ENCODE results near the gene PAX7. TPM values are rescaled to one million over a fixed set of nuclear protein-coding genes. Genes with fewer than 3 reads are reported as not detected.

PAX7 gene
- total and polyA plus RNA-seq, 9 donors: not detected

- H3K36me3 ChIP-seq: no peaks in the 10 kb centered on the region
- TF ChIP-seq POLR2A (IDR thresholded peaks at IDR 0.05) (no peak), EP300 (IDR thresholded peaks at IDR 0.05) (no peak), CTCF (IDR thresholded peaks at IDR 0.05) (no peak)
- 49 to 56% (median 49%) methylated on average over 6 of the region's 6 CpGs for WGBS, 3 donors
- H3K27ac ChIP-seq: no peak overlapping the region
- H3K9me3 ChIP-seq: no peaks in the 10 kb centered on the region
- H3K4me1 ChIP-seq (ENCODE audit: insufficient read depth): no peaks in the 10 kb centered on the region
- DNase-seq: no peak
- H3K4me3 ChIP-seq: no peak overlapping the region
- intact Hi-C loops (cut with DNase I): no loop called here
- no peaks in the 10 kb centered on the region for H3K27me3 ChIP-seq
Observed at GRCh38 chr1:18736958-18737357, 106.3 kb downstream of the PAX7 start.

- H3K27me3 ChIP-seq: no peaks in the 10 kb centered on the region
- H3K36me3 ChIP-seq: no peaks in the 10 kb centered on the region
- intact Hi-C loops (cut with DNase I): no loop called here
- TF ChIP-seq CTCF (IDR thresholded peaks at IDR 0.05): no peak
- no peak for TF ChIP-seq EP300 (IDR thresholded peaks at IDR 0.05)
- H3K4me1 ChIP-seq (ENCODE audit: insufficient read depth): no peaks in the 10 kb centered on the region
- H3K27ac ChIP-seq: no peak overlapping the region
- 46 to 48% (median 46%) methylated on average over 11 of the region's 11 CpGs for WGBS, 3 donors
- H3K4me3 ChIP-seq: no peak overlapping the region
- H3K9me3 ChIP-seq: no peaks in the 10 kb centered on the region
- no peak for DNase-seq
Observed at GRCh38 chr1:18738126-18738525, 107.5 kb downstream of the PAX7 start.

- Histone ChIP-seq H3K27ac (no peak overlapping the region), H3K27me3 (no peaks in the 10 kb centered on the region), H3K36me3 (no peaks in the 10 kb centered on the region), H3K9me3 (no peaks in the 10 kb centered on the region), H3K4me3 (no peak overlapping the region), H3K4me1 (ENCODE audit: insufficient read depth) (no peaks in the 10 kb centered on the region)
- TF ChIP-seq EP300 (IDR thresholded peaks at IDR 0.05) (no peak), CTCF (IDR thresholded peaks at IDR 0.05) (no peak), POLR2A (IDR thresholded peaks at IDR 0.05) (no peak)
- WGBS, 3 donors: 80 to 83% (median 82%) methylated on average over 3 of the region's 3 CpGs
- DNase-seq: no peak
- intact Hi-C loops (cut with DNase I): no loop called here
Observed at GRCh38 chr1:18738617-18739016, 108.0 kb downstream of the PAX7 start.

- no peaks in the 10 kb centered on the region for H3K27me3 ChIP-seq
Observed at GRCh38 chr1:18739408-18739807, 108.8 kb downstream of the PAX7 start.

More at GRCh38 chr1:18739408-18739807, 108.8 kb downstream of the PAX7 start:
- H3K4me3 ChIP-seq: no peak overlapping the region
- TF ChIP-seq POLR2A (IDR thresholded peaks at IDR 0.05) (no peak), EP300 (IDR thresholded peaks at IDR 0.05) (no peak), CTCF (IDR thresholded peaks at IDR 0.05) (no peak)
- no peaks in the 10 kb centered on the region for H3K4me1 ChIP-seq (ENCODE audit: insufficient read depth)
- H3K36me3 ChIP-seq: no peaks in the 10 kb centered on the region
- WGBS, 3 donors: 54 to 60% (median 58%) methylated on average over 6 of the region's 6 CpGs
- H3K9me3 ChIP-seq: no peaks in the 10 kb centered on the region
- no peak overlapping the region for H3K27ac ChIP-seq
- intact Hi-C loops (cut with DNase I): no loop called here
- no peak for DNase-seq
